Pancreas (tissue), 10 donors: ENCODE data around the gene SEBOX. TPM values are rescaled to one million over a fixed set of nuclear protein-coding genes. Genes with fewer than 3 reads are reported as not detected.

Source experiments
- ATAC-seq, 4 donors: fragments of 200-7000 bp; cut with Tn5 transposase; one replicate each; pipeline versions ENCODE4 v1.8.0 to v1.9.1; 2020; ENCODE audit warnings: mild to moderate bottlenecking in 4 of 4, moderate library complexity in 4 of 4
- DNase-seq, 6 donors: peaks; one replicate each; pipeline ENCODE4 v3.0.0-alpha.2; 2020
- FAIRE-seq: peaks from 2 replicates; lab custom pipeline; 2012; peaks lifted over from hg19 to GRCh38; lab: Jason Lieb, UNC
- H3K27ac ChIP-seq, 4 donors: fragments of 200-600 bp; sonication (generic); 1 replicate in 3 of 4; 2 replicates in 1 of 4; pipeline versions ENCODE4 v1.5.0 to v1.8.0; 2020
- H3K27me3 ChIP-seq, 4 donors: fragments of 200-600 bp; one replicate each; pipeline ENCODE4 v1.8.0; 2021
- H3K36me3 ChIP-seq, 3 donors: fragments of 200-600 bp; sonication (generic) in 1 of 3; one replicate each; pipeline versions ENCODE4 v1.5.0 to v1.8.0; 2020 to 2021
- H3K4me1 ChIP-seq, 3 donors: fragments of 200-600 bp; one replicate each; pipeline ENCODE4 v1.8.0; 2021
- H3K4me3 ChIP-seq, 4 donors: fragments of 200-600 bp; sonication (generic) in 2 of 4; one replicate each; pipeline versions ENCODE4 v1.5.0 to v1.8.0; 2020 to 2021
- H3K9me3 ChIP-seq, 4 donors: fragments of 200-600 bp; one replicate each; pipeline ENCODE4 v1.8.0; 2021
- CTCF ChIP-seq, 4 donors: fragments of 200-600 bp; sonication (generic) in 3 of 4; IDR thresholded peaks; one replicate each; pipeline versions ENCODE4 v1.5.0 to v1.8.0; 2021; ENCODE audit warnings: antibody characterized with exemption in 4 of 4
- WGBS, 2 donors: extraction: QIAGEN DNeasy Blood & Tissue Kit; methylation state at CpG; one replicate each; pipeline ENCODE4 v1.1.7; 2013; 5-methylcytosine and 5-hydroxymethylcytosine counted together
- intact Hi-C, 3 donors: fragments of 100-400 bp; cut with DNase I; formaldehyde crosslinking; loops; one replicate each; pipeline versions ENCODE4 v1.11.1 to v1.14.2; 2022
- polyA plus RNA-seq, 2 donors: library from polyadenylated mRNA; stranded (reverse); fragments of 200-250 nt; gene quantifications; one replicate each; pipeline ENCODE4 v1.2.3, GENCODE V29; 2013
- total RNA-seq, 6 donors: library from RNA; stranded (reverse); fragmentation: NEBNext Ultra II Directional in 4 of 6; extraction: Animal tissue kit (Norgen Biotek cat#: 25700) in 4 of 6; gene quantifications; one replicate each; pipeline versions ENCODE4 v1.2.1 to v1.2.4, GENCODE V29; 2021 to 2023
- donor health status: healthy with polysubstance abuse.
- donor health status: DM: no; HTN: no; CAD: no; lungs with moderate emphysema.
- donor health status: DM: no; HTN: no; CAD: no.
- donor health status: control.
- donor health status: control.
- donor health status: Bipolar disorder and iron deficiency.
- donor health status: DM: yes; HTN: yes; CAD: no.
- donor health status: DM: no; HTN: no; CAD: no.
- donor health status: DM: no; HTN: no; CAD: no.
- donor health status: DM: yes; HTN: yes; CAD: no.

SEBOX gene
- total and polyA plus RNA-seq, 8 donors: not detected

GRCh38 chr17:28404461-28404811, 39.4 kb upstream of the SEBOX start:
- H3K4me3 ChIP-seq: peak overlapping the region in 2 of 4 donors; percentile 79 to 91

GRCh38 chr17:28404007-28404406, 39.0 kb upstream of the SEBOX start:
- TF ChIP-seq CTCF (IDR thresholded peaks at IDR 0.05): no peak
- no peaks in the 10 kb centered on the region for H3K27me3 ChIP-seq
- DNase-seq (no peak), ATAC-seq (no peak), FAIRE-seq (no peak)
- 75 to 88% methylated on average over 2 of the region's 2 CpGs for WGBS, 2 donors
- peaks cover 0 to 5% (median 0%) of the 10 kb centered on the region in 3 donors for H3K36me3 ChIP-seq
- no peaks in the 10 kb centered on the region for H3K9me3 ChIP-seq
- intact Hi-C loops: no loop called here
- H3K27ac ChIP-seq: no peak overlapping the region
- no peak overlapping the region for H3K4me3 ChIP-seq
- H3K4me1 ChIP-seq: peaks cover 0 to 13% (median 4%) of the 10 kb centered on the region in 3 donors

More at GRCh38 chr17:28404461-28404811, 39.4 kb upstream of the SEBOX start:
- Histone ChIP-seq H3K4me1 (peaks cover 0 to 13% (median 4%) of the 10 kb centered on the region in 3 donors), H3K9me3 (no peaks in the 10 kb centered on the region), H3K27ac (peak overlapping the region in 1 of 4 donors; percentile 57), H3K36me3 (peaks cover 0 to under 1% (median 0%) of the 10 kb centered on the region in 3 donors), H3K27me3 (no peaks in the 10 kb centered on the region)
- TF ChIP-seq CTCF (IDR thresholded peaks at IDR 0.05): no peak
- ATAC-seq (no peak), FAIRE-seq (no peak), DNase-seq (no peak)
- WGBS, 2 donors: 56 to 60% methylated on average over 5 of the region's 5 CpGs
- intact Hi-C loops: no loop called here

- FAIRE-seq (no peak), ATAC-seq (no peak), DNase-seq (no peak)
- peaks cover 0 to 9% (median 2%) of the 10 kb centered on the region in 3 donors for H3K36me3 ChIP-seq
- H3K9me3 ChIP-seq: no peaks in the 10 kb centered on the region
- 88 to 94% methylated on average over 6 of the region's 6 CpGs for WGBS, 2 donors
- H3K4me1 ChIP-seq: peaks cover 0 to 13% (median 4%) of the 10 kb centered on the region in 3 donors
- H3K27ac ChIP-seq: no peak overlapping the region
- no peak overlapping the region for H3K4me3 ChIP-seq
- intact Hi-C loops: no loop called here
- H3K27me3 ChIP-seq: no peaks in the 10 kb centered on the region
- TF ChIP-seq CTCF (IDR thresholded peaks at IDR 0.05): no peak
Observed at GRCh38 chr17:28402844-28403243, 37.8 kb upstream of the SEBOX start.

- intact Hi-C loops: no loop called here
- Histone ChIP-seq H3K9me3 (no peaks in the 10 kb centered on the region), H3K4me1 (peaks cover 0 to 13% (median 4%) of the 10 kb centered on the region in 3 donors), H3K4me3 (no peak overlapping the region), H3K27ac (no peak overlapping the region), H3K36me3 (peaks cover 0 to 9% (median 3%) of the 10 kb centered on the region in 3 donors), H3K27me3 (no peaks in the 10 kb centered on the region)
- FAIRE-seq (no peak), ATAC-seq (no peak), DNase-seq (no peak)
- 54% methylated on average over 3 of the region's 3 CpGs for WGBS, 2 donors
- TF ChIP-seq CTCF (IDR thresholded peaks at IDR 0.05): no peak
Observed at GRCh38 chr17:28402224-28402630, 37.2 kb upstream of the SEBOX start.

GRCh38 chr17:28399808-28400207, 34.8 kb upstream of the SEBOX start:
- intact Hi-C loops: no loop called here
- no peak for FAIRE-seq

More at GRCh38 chr17:28399808-28400207, 34.8 kb upstream of the SEBOX start:
- no peaks in the 10 kb centered on the region for H3K27me3 ChIP-seq
- no peaks in the 10 kb centered on the region for H3K9me3 ChIP-seq
- H3K27ac ChIP-seq: no peak overlapping the region
- no peak overlapping the region for H3K4me3 ChIP-seq
- WGBS, 2 donors: 93 to 99% methylated on average over 4 of the region's 4 CpGs
- no peak for TF ChIP-seq CTCF (IDR thresholded peaks at IDR 0.05)
- no peak for ATAC-seq
- H3K4me1 ChIP-seq: peaks cover 0 to 6% (median 4%) of the 10 kb centered on the region in 3 donors
- H3K36me3 ChIP-seq: peaks cover 0 to 26% (median 11%) of the 10 kb centered on the region in 3 donors
- DNase-seq: no peak
